ENCODE data around the gene FA2H. TPM values are rescaled to one million over a fixed set of nuclear protein-coding genes. Genes with fewer than 3 reads are reported as not detected.

The FA2H gene
- polyA plus RNA-seq, 2 of the 4 experiments (the other 2 are of a cell fraction): 5.6 to 7.1 TPM

DNA sequence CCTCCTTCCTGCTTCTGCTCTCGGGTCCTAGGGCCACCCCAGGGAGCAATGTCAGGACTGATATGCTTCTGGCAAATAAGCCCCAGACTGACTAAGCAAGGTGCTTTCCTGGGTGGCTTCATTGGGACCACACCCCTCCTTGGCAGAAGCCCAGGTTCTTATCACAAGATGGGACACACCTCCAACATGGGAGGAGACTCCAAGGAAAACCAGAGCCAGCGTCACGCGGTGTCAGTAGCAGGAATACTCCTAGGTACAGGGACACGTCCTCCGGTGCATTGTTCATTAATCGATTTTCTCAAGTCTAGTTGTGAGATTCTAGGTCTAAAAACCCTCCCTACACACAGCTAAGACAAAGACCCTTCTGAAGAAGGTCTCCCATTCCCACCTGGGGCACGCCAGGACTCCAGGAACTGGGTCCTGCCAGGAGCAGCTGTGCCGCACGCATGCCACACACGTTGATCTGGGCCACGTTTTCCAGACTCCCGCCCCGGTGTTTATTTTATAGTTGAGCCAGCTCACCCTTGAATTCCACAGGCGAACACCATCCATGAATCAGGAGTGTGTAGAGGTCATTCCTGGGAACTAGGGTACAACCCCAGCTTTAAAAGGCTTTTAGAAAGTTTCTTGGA is 30.8 kb downstream of the FA2H start (continued):
- TF ChIP-seq, protein P1, sequence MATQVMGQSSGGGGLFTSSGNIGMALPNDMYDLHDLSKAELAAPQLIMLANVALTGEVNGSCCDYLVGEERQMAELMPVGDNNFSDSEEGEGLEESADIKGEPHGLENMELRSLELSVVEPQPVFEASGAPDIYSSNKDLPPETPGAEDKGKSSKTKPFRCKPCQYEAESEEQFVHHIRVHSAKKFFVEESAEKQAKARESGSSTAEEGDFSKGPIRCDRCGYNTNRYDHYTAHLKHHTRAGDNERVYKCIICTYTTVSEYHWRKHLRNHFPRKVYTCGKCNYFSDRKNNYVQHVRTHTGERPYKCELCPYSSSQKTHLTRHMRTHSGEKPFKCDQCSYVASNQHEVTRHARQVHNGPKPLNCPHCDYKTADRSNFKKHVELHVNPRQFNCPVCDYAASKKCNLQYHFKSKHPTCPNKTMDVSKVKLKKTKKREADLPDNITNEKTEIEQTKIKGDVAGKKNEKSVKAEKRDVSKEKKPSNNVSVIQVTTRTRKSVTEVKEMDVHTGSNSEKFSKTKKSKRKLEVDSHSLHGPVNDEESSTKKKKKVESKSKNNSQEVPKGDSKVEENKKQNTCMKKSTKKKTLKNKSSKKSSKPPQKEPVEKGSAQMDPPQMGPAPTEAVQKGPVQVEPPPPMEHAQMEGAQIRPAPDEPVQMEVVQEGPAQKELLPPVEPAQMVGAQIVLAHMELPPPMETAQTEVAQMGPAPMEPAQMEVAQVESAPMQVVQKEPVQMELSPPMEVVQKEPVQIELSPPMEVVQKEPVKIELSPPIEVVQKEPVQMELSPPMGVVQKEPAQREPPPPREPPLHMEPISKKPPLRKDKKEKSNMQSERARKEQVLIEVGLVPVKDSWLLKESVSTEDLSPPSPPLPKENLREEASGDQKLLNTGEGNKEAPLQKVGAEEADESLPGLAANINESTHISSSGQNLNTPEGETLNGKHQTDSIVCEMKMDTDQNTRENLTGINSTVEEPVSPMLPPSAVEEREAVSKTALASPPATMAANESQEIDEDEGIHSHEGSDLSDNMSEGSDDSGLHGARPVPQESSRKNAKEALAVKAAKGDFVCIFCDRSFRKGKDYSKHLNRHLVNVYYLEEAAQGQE (IDR thresholded peaks at IDR 0.05): no peak; the same call in 1 of the 2 replicates
- no peak; the same call in 1 of the 2 replicates for TF ChIP-seq ZNF302 (CRISPR knock-in tag; IDR thresholded peaks at IDR 0.05)
- no peak; the same call in 1 of the 2 replicates for TF ChIP-seq FOSL2 (IDR thresholded peaks at IDR 0.05)
- TF ChIP-seq FOSL2 (CRISPR knock-in tag; IDR thresholded peaks at IDR 0.05): peak; percentile 66
- TF ChIP-seq, protein P2, sequence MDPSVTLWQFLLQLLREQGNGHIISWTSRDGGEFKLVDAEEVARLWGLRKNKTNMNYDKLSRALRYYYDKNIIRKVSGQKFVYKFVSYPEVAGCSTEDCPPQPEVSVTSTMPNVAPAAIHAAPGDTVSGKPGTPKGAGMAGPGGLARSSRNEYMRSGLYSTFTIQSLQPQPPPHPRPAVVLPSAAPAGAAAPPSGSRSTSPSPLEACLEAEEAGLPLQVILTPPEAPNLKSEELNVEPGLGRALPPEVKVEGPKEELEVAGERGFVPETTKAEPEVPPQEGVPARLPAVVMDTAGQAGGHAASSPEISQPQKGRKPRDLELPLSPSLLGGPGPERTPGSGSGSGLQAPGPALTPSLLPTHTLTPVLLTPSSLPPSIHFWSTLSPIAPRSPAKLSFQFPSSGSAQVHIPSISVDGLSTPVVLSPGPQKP (IDR thresholded peaks at IDR 0.05; ENCODE audit: low read depth, low read length): no peak
- peak; percentile 96 for TF ChIP-seq FOXS1 (CRISPR knock-in tag; IDR thresholded peaks at IDR 0.05)
- TF ChIP-seq RFX5 (IDR thresholded peaks at IDR 0.05): peak; percentile 70; the same call in 1 of the 2 replicates
- TF ChIP-seq HOXB5 (CRISPR knock-in tag; IDR thresholded peaks at IDR 0.05): peak; percentile 93
- TF ChIP-seq CBX2 (IDR thresholded peaks at IDR 0.05; ENCODE audit: borderline replicate concordance, low read depth): no peak
- TF ChIP-seq NFE2L2 (conservative IDR thresholded peaks at IDR 0.05; ENCODE audit: low read length): no peak
- peak; percentile 45; the same call in 1 of the 2 replicates for TF ChIP-seq RNF2 (IDR thresholded peaks at IDR 0.05; ENCODE audit: borderline replicate concordance, low read depth)
- TF ChIP-seq, protein P3, sequence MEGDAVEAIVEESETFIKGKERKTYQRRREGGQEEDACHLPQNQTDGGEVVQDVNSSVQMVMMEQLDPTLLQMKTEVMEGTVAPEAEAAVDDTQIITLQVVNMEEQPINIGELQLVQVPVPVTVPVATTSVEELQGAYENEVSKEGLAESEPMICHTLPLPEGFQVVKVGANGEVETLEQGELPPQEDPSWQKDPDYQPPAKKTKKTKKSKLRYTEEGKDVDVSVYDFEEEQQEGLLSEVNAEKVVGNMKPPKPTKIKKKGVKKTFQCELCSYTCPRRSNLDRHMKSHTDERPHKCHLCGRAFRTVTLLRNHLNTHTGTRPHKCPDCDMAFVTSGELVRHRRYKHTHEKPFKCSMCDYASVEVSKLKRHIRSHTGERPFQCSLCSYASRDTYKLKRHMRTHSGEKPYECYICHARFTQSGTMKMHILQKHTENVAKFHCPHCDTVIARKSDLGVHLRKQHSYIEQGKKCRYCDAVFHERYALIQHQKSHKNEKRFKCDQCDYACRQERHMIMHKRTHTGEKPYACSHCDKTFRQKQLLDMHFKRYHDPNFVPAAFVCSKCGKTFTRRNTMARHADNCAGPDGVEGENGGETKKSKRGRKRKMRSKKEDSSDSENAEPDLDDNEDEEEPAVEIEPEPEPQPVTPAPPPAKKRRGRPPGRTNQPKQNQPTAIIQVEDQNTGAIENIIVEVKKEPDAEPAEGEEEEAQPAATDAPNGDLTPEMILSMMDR (IDR thresholded peaks at IDR 0.05): no peak
- TF ChIP-seq, protein P4, sequence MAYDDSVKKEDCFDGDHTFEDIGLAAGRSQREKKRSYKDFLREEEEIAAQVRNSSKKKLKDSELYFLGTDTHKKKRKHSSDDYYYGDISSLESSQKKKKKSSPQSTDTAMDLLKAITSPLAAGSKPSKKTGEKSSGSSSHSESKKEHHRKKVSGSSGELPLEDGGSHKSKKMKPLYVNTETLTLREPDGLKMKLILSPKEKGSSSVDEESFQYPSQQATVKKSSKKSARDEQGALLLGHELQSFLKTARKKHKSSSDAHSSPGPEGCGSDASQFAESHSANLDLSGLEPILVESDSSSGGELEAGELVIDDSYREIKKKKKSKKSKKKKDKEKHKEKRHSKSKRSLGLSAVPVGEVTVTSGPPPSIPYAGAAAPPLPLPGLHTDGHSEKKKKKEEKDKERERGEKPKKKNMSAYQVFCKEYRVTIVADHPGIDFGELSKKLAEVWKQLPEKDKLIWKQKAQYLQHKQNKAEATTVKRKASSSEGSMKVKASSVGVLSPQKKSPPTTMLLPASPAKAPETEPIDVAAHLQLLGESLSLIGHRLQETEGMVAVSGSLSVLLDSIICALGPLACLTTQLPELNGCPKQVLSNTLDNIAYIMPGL (CRISPR knock-in tag; IDR thresholded peaks at IDR 0.05; ENCODE audit: borderline replicate concordance): 0 out of 2 replicates have a peak, but pooled peaks have one; percentile 32
- TF ChIP-seq RARB (CRISPR knock-in tag; IDR thresholded peaks at IDR 0.05): no peak
- TF ChIP-seq PHF8 (IDR thresholded peaks at IDR 0.05; ENCODE audit: borderline replicate concordance, low read depth): no peak
- TF ChIP-seq, protein P5, sequence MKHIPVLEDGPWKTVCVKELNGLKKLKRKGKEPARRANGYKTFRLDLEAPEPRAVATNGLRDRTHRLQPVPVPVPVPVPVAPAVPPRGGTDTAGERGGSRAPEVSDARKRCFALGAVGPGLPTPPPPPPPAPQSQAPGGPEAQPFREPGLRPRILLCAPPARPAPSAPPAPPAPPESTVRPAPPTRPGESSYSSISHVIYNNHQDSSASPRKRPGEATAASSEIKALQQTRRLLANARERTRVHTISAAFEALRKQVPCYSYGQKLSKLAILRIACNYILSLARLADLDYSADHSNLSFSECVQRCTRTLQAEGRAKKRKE (CRISPR knock-in tag; IDR thresholded peaks at IDR 0.05; ENCODE audit: low read depth): 0 out of 2 replicates have a peak, but pooled peaks have one; percentile 82
- peak; percentile 84 for TF ChIP-seq ESRRA (IDR thresholded peaks at IDR 0.05; ENCODE audit: borderline replicate concordance, low read length)
- TF ChIP-seq BHLHE40 (IDR thresholded peaks at IDR 0.05; ENCODE audit: low read depth, low read length): peak; percentile 22; the same call in 1 of the 2 replicates
- TF ChIP-seq EP300 (IDR thresholded peaks at IDR 0.05): peak; percentile 37 to 63; a peak in 2 of 5 replicates
- TF ChIP-seq MYC (IDR thresholded peaks at IDR 0.05; ENCODE audit: borderline replicate concordance, low read length): peak; percentile 92
- TF ChIP-seq JUN (IDR thresholded peaks at IDR 0.05): peak; percentile 78 to 91; a peak in 4 of 5 replicates
- TF ChIP-seq RCOR1 (IDR thresholded peaks at IDR 0.05; ENCODE audit: low read depth, low read length): no peak
- no peak for TF ChIP-seq ZC3H11A (IDR thresholded peaks at IDR 0.05)
- no peak for TF ChIP-seq KDM5A (IDR thresholded peaks at IDR 0.05)
- TF ChIP-seq RAD21 (conservative IDR thresholded peaks at IDR 0.05 in 1 of 2, IDR thresholded peaks at IDR 0.05 in 1 of 2): 0 out of 5 replicates have a peak, but pooled peaks of 1 of the 2 experiments have one; percentile 15
- TF ChIP-seq TP53 (CRISPR knock-in tag; IDR thresholded peaks at IDR 0.05): peak; percentile 73; the same call in 1 of the 2 replicates
- TF ChIP-seq NR3C1 (IDR thresholded peaks at IDR 0.05): no peak
- TF ChIP-seq, protein P6, sequence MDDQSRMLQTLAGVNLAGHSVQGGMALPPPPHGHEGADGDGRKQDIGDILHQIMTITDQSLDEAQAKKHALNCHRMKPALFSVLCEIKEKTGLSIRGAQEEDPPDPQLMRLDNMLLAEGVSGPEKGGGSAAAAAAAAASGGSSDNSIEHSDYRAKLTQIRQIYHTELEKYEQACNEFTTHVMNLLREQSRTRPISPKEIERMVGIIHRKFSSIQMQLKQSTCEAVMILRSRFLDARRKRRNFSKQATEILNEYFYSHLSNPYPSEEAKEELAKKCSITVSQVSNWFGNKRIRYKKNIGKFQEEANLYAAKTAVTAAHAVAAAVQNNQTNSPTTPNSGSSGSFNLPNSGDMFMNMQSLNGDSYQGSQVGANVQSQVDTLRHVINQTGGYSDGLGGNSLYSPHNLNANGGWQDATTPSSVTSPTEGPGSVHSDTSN (IDR thresholded peaks at IDR 0.05): 0 out of 2 replicates have a peak, but pooled peaks have one; percentile 64
- no peak for TF ChIP-seq ZFP36 (IDR thresholded peaks at IDR 0.05; ENCODE audit: borderline replicate concordance, partially characterized antibody)
- peak; percentile 74 for TF ChIP-seq ZSCAN20 (CRISPR knock-in tag; IDR thresholded peaks at IDR 0.05)
- TF ChIP-seq CEBPB (IDR thresholded peaks at IDR 0.05): no peak; a peak in 1 of 4 replicates
